Hepatocyte (in vitro differentiated cells): Measurements from ENCODE around the gene MTCH1. TPM values are rescaled to one million over a fixed set of nuclear protein-coding genes. Genes with fewer than 3 reads are reported as not detected.
"Not testable (repeated sequence)": the region's sequence is repeated elsewhere in the genome, so short reads cannot be mapped to it uniquely, and the experiment has no call there.

Experiments
- DNase-seq: peaks from one replicate; pipeline ENCODE4 v3.0.0-alpha.2; 2016; ENCODE audit warnings: low spot score
- H2AFZ ChIP-seq: fragments of 200-600 bp; sonication (generic); 2 replicates; pipeline ENCODE4 v1.6.0; 2016; ENCODE audit warnings: antibody characterized with exemption, mild to moderate bottlenecking
- H3K27ac ChIP-seq: fragments of 200-600 bp; sonication (generic); 2 replicates; pipeline ENCODE4 v1.5.1; 2016; ENCODE audit warnings: mild to moderate bottlenecking
- H3K27me3 ChIP-seq: fragments of 200-600 bp; sonication (generic); 2 replicates; pipeline ENCODE4 v1.6.1; 2016
- H3K36me3 ChIP-seq: fragments of 200-600 bp; sonication (generic); replicated peaks from 2 replicates; pipeline ENCODE4 v1.5.1; 2016; ENCODE audit warnings: low read depth; ENCODE audit not compliant: insufficient read depth
- H3K4me1 ChIP-seq: fragments of 200-600 bp; sonication (generic); 2 replicates; pipeline ENCODE4 v1.5.1; 2016; ENCODE audit warnings: mild to moderate bottlenecking, moderate library complexity; ENCODE audit not compliant: insufficient read depth
- H3K4me2 ChIP-seq: fragments of 200-600 bp; sonication (generic); 2 replicates; pipeline ENCODE4 v1.6.0; 2016
- H3K4me3 ChIP-seq: fragments of 200-600 bp; sonication (generic); 2 replicates; pipeline ENCODE4 v1.5.1; 2016; ENCODE audit warnings: mild to moderate bottlenecking
- H3K79me2 ChIP-seq: fragments of 200-600 bp; sonication (generic); 2 replicates; pipeline ENCODE4 v1.6.0; 2017; ENCODE audit warnings: mild to moderate bottlenecking
- H3K9me2 ChIP-seq: fragments of 200-600 bp; sonication (generic); replicated peaks from 2 replicates; pipeline ENCODE4 v1.6.0; 2017; ENCODE audit warnings: mild to moderate bottlenecking; ENCODE audit not compliant: insufficient read depth
- H3K9me3 ChIP-seq: fragments of 200-600 bp; sonication (generic); 2 replicates; pipeline ENCODE4 v1.5.1; 2016; ENCODE audit warnings: low read depth, mild to moderate bottlenecking
- H4K20me1 ChIP-seq: fragments of 200-600 bp; sonication (generic); 2 replicates; pipeline ENCODE4 v1.6.0; 2016; ENCODE audit warnings: mild to moderate bottlenecking; ENCODE audit not compliant: insufficient read depth, poor library complexity, severe bottlenecking
- EZH2 ChIP-seq: fragments of 200-600 bp; sonication (generic); IDR thresholded peaks from 2 replicates; pipeline ENCODE4 v1.6.1; 2016; ENCODE audit warnings: antibody characterized with exemption, mild to moderate bottlenecking, borderline replicate concordance
- EZH2phosphoT487 ChIP-seq: fragments of 200-600 bp; sonication (generic); IDR thresholded peaks from one replicate; pipeline ENCODE4 v1.6.1; 2018; ENCODE audit warnings: antibody characterized with exemption, mild to moderate bottlenecking, low read depth, moderate library complexity; ENCODE audit not compliant: unreplicated experiment, severe bottlenecking
- WGBS: methylation state at CpG from one replicate; pipeline ENCODE4 v1.1.6; 2016; ENCODE audit warnings: low lambda C conversion rate; ENCODE audit errors: missing lambda C conversion rate; 5-methylcytosine and 5-hydroxymethylcytosine counted together
- polyA plus RNA-seq: library from polyadenylated mRNA; unstranded; fragments of >200 nt; fragmentation: Nextera tagmentation; extraction: Ambion mirVana; gene quantifications from 2 replicates; pipeline ENCODE4 v1.2.1, GENCODE V29; 2016
- total RNA-seq: library from RNA; depleted of rRNA; stranded (reverse); fragments of >200 nt; gene quantifications from 2 replicates; pipeline ENCODE4 v1.2.3, GENCODE V29; 2014
- TF ChIP-seq, protein P1 (sequence below): fragments of 200-600 bp; sonication (generic); IDR thresholded peaks from 2 replicates; pipeline ENCODE4 v1.5.1; 2016; ENCODE audit warnings: antibody characterized with exemption, mild to moderate bottlenecking; ENCODE audit not compliant: poor library complexity

MTCH1 gene
- total and polyA plus RNA-seq, 2 experiments from 2014 or later: 203 to 395 TPM

DNA sequence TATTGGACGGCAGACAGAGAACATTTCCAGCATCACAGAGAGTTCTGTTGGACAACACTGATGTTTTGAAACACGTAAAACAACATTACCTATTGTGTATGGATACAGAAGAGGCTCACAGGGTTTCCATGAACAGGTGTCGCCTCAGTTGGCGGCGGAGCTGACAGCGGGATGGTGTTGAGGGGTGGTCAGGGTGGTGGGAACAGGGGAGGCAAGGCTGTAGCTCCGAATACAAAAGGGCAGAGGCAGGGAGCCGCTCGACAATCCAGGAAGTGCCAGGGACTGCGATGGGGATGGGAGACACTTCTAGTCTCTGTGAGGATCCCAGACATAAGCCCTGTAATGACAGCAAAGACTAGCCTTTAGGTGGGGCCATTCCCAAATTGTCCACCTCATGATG is 46.0 kb downstream of the MTCH1 start:
- no peaks in the 10 kb centered on the region for H3K9me3 ChIP-seq
- WGBS: 90% methylated on average over 10 of the region's 10 CpGs
- TF ChIP-seq EZH2 (no peak), EZH2phosphoT487 (no peak)
- TF ChIP-seq, protein P1, sequence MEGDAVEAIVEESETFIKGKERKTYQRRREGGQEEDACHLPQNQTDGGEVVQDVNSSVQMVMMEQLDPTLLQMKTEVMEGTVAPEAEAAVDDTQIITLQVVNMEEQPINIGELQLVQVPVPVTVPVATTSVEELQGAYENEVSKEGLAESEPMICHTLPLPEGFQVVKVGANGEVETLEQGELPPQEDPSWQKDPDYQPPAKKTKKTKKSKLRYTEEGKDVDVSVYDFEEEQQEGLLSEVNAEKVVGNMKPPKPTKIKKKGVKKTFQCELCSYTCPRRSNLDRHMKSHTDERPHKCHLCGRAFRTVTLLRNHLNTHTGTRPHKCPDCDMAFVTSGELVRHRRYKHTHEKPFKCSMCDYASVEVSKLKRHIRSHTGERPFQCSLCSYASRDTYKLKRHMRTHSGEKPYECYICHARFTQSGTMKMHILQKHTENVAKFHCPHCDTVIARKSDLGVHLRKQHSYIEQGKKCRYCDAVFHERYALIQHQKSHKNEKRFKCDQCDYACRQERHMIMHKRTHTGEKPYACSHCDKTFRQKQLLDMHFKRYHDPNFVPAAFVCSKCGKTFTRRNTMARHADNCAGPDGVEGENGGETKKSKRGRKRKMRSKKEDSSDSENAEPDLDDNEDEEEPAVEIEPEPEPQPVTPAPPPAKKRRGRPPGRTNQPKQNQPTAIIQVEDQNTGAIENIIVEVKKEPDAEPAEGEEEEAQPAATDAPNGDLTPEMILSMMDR: no peak

DNA sequence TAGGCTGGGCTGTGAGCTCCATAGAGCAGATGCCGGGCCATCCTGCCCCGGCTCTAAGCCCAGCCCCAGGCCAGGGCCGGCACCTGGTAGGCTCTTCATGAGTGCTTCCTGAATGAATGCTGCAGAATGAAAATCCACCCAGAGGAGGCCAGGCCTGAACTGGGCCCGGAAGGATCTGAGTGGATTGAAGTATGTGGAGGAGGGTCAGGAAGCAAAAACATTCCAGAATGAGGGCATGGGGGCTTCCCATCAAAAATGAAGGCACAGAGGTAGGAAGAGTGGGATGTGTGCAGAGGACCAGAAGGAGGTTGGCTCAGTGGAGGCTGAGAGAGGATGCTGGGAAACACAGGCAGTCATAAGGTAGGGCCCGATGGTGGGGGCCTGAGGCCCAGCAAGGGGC is 47.0 kb downstream of the MTCH1 start:
- not testable (repeated sequence) for H4K20me1 ChIP-seq, H3K9me3 ChIP-seq, H3K79me2 ChIP-seq, DNase-seq, H2AFZ ChIP-seq, H3K9me2 ChIP-seq, H3K4me1 ChIP-seq, H3K4me3 ChIP-seq, H3K27me3 ChIP-seq, H3K36me3 ChIP-seq, H3K4me2 ChIP-seq, H3K27ac ChIP-seq
- 88% methylated on average over 5 of the region's 5 CpGs for WGBS

More for the DNA sequence above, 46.0 kb downstream of the MTCH1 start:
- Histone ChIP-seq H3K4me3 (no peak overlapping the region), H3K79me2 (no peaks in the 10 kb centered on the region), H2AFZ (no peak overlapping the region), H3K4me1 (no peaks in the 10 kb centered on the region), H4K20me1 (no peaks in the 10 kb centered on the region), H3K27ac (no peak overlapping the region), H3K9me2 (no peaks in the 10 kb centered on the region), H3K4me2 (no peak overlapping the region), H3K27me3 (no peaks in the 10 kb centered on the region), H3K36me3 (no peaks in the 10 kb centered on the region)
- no peak for DNase-seq

DNA sequence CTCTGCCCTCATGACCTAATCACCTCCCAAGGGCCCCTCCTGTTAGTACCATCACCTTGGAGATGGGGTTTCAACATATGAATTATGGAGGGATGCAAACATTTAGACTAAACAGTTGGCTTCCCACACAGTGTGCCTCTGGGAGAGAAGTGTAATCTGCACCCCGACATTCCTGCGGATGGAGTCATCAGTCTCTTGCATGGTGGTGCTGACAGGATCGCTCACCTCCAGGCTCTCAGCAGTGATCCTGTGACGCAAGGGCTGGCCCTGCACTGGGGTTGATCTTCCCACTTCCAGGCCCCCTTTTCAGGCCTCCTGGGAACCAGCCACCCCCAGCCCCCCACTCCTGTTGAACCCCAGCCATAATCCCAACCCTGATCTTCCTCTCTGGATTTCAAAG is 47.5 kb downstream of the MTCH1 start:
- Histone ChIP-seq H4K20me1 (no peaks in the 10 kb centered on the region), H3K79me2 (no peaks in the 10 kb centered on the region), H3K27ac (no peak overlapping the region), H3K36me3 (no peaks in the 10 kb centered on the region), H3K27me3 (no peaks in the 10 kb centered on the region), H3K9me3 (no peaks in the 10 kb centered on the region), H3K4me2 (no peak overlapping the region), H3K4me1 (no peaks in the 10 kb centered on the region), H3K4me3 (no peak overlapping the region), H2AFZ (no peak overlapping the region), H3K9me2 (no peaks in the 10 kb centered on the region)
- DNase-seq: no peak
- 87% methylated on average over 3 of the region's 4 CpGs for WGBS
- TF ChIP-seq EZH2phosphoT487: no peak
- TF ChIP-seq, protein P1: no peak

DNA sequence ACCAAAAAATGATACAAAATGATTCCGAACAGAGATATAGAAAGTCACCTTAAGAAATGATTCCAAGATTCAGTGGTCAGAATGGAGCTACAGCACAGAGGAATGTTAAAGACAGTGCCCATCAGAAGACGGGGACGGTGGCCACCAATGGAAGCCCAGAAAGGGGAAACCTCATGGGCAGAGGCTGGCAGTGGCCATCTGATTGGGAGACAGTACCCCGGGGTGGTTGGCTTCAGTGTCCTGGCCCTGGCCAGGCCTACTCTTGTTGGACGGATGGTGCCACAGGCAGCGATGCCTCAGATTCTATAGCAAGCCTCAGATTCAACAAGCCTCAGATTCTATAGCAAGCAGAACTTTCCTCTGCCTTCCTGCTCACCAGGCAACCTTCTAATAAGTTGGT is 48.1 kb downstream of the MTCH1 start:
- no peaks in the 10 kb centered on the region for H3K9me2 ChIP-seq
- no peaks in the 10 kb centered on the region for H3K36me3 ChIP-seq
- no peak overlapping the region for H3K27ac ChIP-seq
- no peaks in the 10 kb centered on the region for H3K9me3 ChIP-seq
- H2AFZ ChIP-seq: no peak overlapping the region
- WGBS: 97% methylated on average over 6 of the region's 6 CpGs
- no peak overlapping the region for H3K4me2 ChIP-seq
- no peaks in the 10 kb centered on the region for H3K27me3 ChIP-seq
- H3K4me1 ChIP-seq: no peaks in the 10 kb centered on the region
- no peaks in the 10 kb centered on the region for H3K79me2 ChIP-seq
- no peak for DNase-seq
- no peak overlapping the region for H3K4me3 ChIP-seq
- no peaks in the 10 kb centered on the region for H4K20me1 ChIP-seq
- TF ChIP-seq EZH2: no peak
- TF ChIP-seq, protein P1: no peak
- no peak for TF ChIP-seq EZH2phosphoT487
